Measurements from ENCODE around the gene CHAF1A.
A peak's percentile ranks its signal among the peaks of the same experiment; 100 is the strongest.

The CHAF1A gene

GRCh38 chr19:4431296-4431695 is 28.9 kb downstream of the CHAF1A start:
- no peak for ATAC-seq
- Mint-ChIP-seq H3K4me3 (no peak overlapping the region), H3K9me3 (no peaks in the 10 kb centered on the region), H3K4me1 (no peaks in the 10 kb centered on the region), H3K27me3 (no peaks in the 10 kb centered on the region), H3K27ac (no peak overlapping the region)
- DNase-seq: no peak

- Mint-ChIP-seq H3K27ac (no peak overlapping the region), H3K4me3 (no peak overlapping the region), H3K27me3 (no peaks in the 10 kb centered on the region), H3K4me1 (no peaks in the 10 kb centered on the region), H3K9me3 (no peaks in the 10 kb centered on the region)
- DNase-seq (no peak), ATAC-seq (no peak)
Observed at GRCh38 chr19:4431808-4432674, 29.6 kb downstream of the CHAF1A start.

GRCh38 chr19:4432918-4433506 is 30.6 kb downstream of the CHAF1A start:
- Mint-ChIP-seq H3K4me1 (no peaks in the 10 kb centered on the region), H3K27ac (no peak overlapping the region), H3K9me3 (no peaks in the 10 kb centered on the region), H3K27me3 (no peaks in the 10 kb centered on the region), H3K4me3 (no peak overlapping the region)
- ATAC-seq: no peak
- no peak for DNase-seq

- DNase-seq (no peak), ATAC-seq (no peak)
- Mint-ChIP-seq H3K27me3 (no peaks in the 10 kb centered on the region), H3K27ac (peak overlapping the region in 1 of 2 donors; percentile 8), H3K9me3 (no peaks in the 10 kb centered on the region), H3K4me3 (no peak overlapping the region), H3K4me1 (no peaks in the 10 kb centered on the region)
Observed at GRCh38 chr19:4434391-4434790, 32.0 kb downstream of the CHAF1A start.

- ATAC-seq: no peak
- no peaks in the 10 kb centered on the region for H3K27me3 Mint-ChIP-seq
- H3K4me1 Mint-ChIP-seq: no peaks in the 10 kb centered on the region
Observed at GRCh38 chr19:4436231-4436630, 33.8 kb downstream of the CHAF1A start.

GRCh38 chr19:4437103-4437502 is 34.7 kb downstream of the CHAF1A start:
- ATAC-seq (no peak), DNase-seq (no peak)
- H3K9me3 Mint-ChIP-seq: no peaks in the 10 kb centered on the region
- peaks cover 3% of the 10 kb centered on the region for H3K4me1 Mint-ChIP-seq
- no peaks in the 10 kb centered on the region for H3K27me3 Mint-ChIP-seq
- H3K4me3 Mint-ChIP-seq: no peak overlapping the region
- H3K27ac Mint-ChIP-seq: peak overlapping the region in 1 of 2 donors; percentile 42

More at GRCh38 chr19:4436231-4436630, 33.8 kb downstream of the CHAF1A start:
- no peak for DNase-seq
- no peaks in the 10 kb centered on the region for H3K9me3 Mint-ChIP-seq
- peak overlapping the region in 1 of 2 donors; percentile 76 for H3K27ac Mint-ChIP-seq
- H3K4me3 Mint-ChIP-seq: no peak overlapping the region

GRCh38 chr19:4439243-4439642 is 36.8 kb downstream of the CHAF1A start:
- peaks cover 9% of the 10 kb centered on the region for H3K4me1 Mint-ChIP-seq
- DNase-seq (no peak), ATAC-seq (no peak)
- no peaks in the 10 kb centered on the region for H3K27me3 Mint-ChIP-seq
- peak overlapping the region in 1 of 2 donors; percentile 74 for H3K27ac Mint-ChIP-seq
- H3K4me3 Mint-ChIP-seq: no peak overlapping the region
- no peaks in the 10 kb centered on the region for H3K9me3 Mint-ChIP-seq

GRCh38 chr19:4441994-4442818 is 39.8 kb downstream of the CHAF1A start:
- DNase-seq: no peak
- no peaks in the 10 kb centered on the region for H3K27me3 Mint-ChIP-seq
- H3K4me3 Mint-ChIP-seq: peak overlapping the region in 1 of 2 donors; percentile 20
- H3K4me1 Mint-ChIP-seq: peaks cover 9% of the 10 kb centered on the region
- H3K27ac Mint-ChIP-seq: peak overlapping the region in 1 of 2 donors; percentile 95
- ATAC-seq: peak; percentile 6
- H3K9me3 Mint-ChIP-seq: no peaks in the 10 kb centered on the region

- Mint-ChIP-seq H3K27ac (no peak overlapping the region), H3K9me3 (no peaks in the 10 kb centered on the region), H3K4me3 (no peak overlapping the region), H3K27me3 (no peaks in the 10 kb centered on the region), H3K4me1 (peaks cover 9% of the 10 kb centered on the region)
- no peak for ATAC-seq
- no peak for DNase-seq
Observed at GRCh38 chr19:4442819-4443146, 40.3 kb downstream of the CHAF1A start.

- Mint-ChIP-seq H3K9me3 (no peaks in the 10 kb centered on the region), H3K27ac (no peak overlapping the region), H3K4me3 (no peak overlapping the region), H3K4me1 (peaks cover 9% of the 10 kb centered on the region), H3K27me3 (no peaks in the 10 kb centered on the region)
- DNase-seq (no peak), ATAC-seq (no peak)
Observed at GRCh38 chr19:4443188-4443587, 40.7 kb downstream of the CHAF1A start.

- peaks cover 9% of the 10 kb centered on the region for H3K4me1 Mint-ChIP-seq
- no peaks in the 10 kb centered on the region for H3K27me3 Mint-ChIP-seq
- H3K27ac Mint-ChIP-seq: peak overlapping the region in 1 of 2 donors; percentile 72
- no peaks in the 10 kb centered on the region for H3K9me3 Mint-ChIP-seq
- H3K4me3 Mint-ChIP-seq: no peak overlapping the region
- no peak for DNase-seq
- ATAC-seq: peak; percentile 16
Observed at GRCh38 chr19:4443966-4444764, 41.7 kb downstream of the CHAF1A start.

- Mint-ChIP-seq H3K4me1 (peaks cover 9% of the 10 kb centered on the region), H3K4me3 (no peak overlapping the region), H3K27ac (peak overlapping the region in 1 of 2 donors; percentile 72), H3K9me3 (no peaks in the 10 kb centered on the region), H3K27me3 (no peaks in the 10 kb centered on the region)
- ATAC-seq (peak; percentile 5), DNase-seq (no peak)
Observed at GRCh38 chr19:4444765-4445741, 42.6 kb downstream of the CHAF1A start.

- Mint-ChIP-seq H3K27me3 (no peaks in the 10 kb centered on the region), H3K4me1 (peaks cover 9% of the 10 kb centered on the region), H3K9me3 (no peaks in the 10 kb centered on the region), H3K4me3 (no peak overlapping the region), H3K27ac (no peak overlapping the region)
- ATAC-seq: no peak
- DNase-seq: no peak
Observed at GRCh38 chr19:4445963-4446703, 43.7 kb downstream of the CHAF1A start.
